HEK293 (cell line): ENCODE measurements around the gene WRAP73.

ENCODE experiments used
- KLF16 ChIP-seq: fragments of 450-650 bp; formaldehyde crosslinking; IDR thresholded peaks from 2 replicates; pipeline ENCODE4 v1.5.1; 2017; ENCODE audit warnings: missing biosample characterization, missing genetic modification characterization
- ZNF175 ChIP-seq: fragments of 450-650 bp; formaldehyde crosslinking; IDR thresholded peaks from 2 replicates; pipeline ENCODE4 v1.5.1; 2016; ENCODE audit warnings: missing biosample characterization, missing genetic modification characterization
- ZNF223 ChIP-seq: fragments of 450-650 bp; formaldehyde crosslinking; IDR thresholded peaks from 2 replicates; pipeline ENCODE4 v1.5.1; 2016; ENCODE audit warnings: missing biosample characterization, missing genetic modification characterization
- ZNF596 ChIP-seq: fragments of 450-650 bp; IDR thresholded peaks from 2 replicates; pipeline ENCODE4 v1.5.0; 2018; ENCODE audit warnings: missing biosample characterization, mild to moderate bottlenecking, missing genetic modification characterization, moderate library complexity
- ZNF792 ChIP-seq: fragments of 450-650 bp; formaldehyde crosslinking; IDR thresholded peaks from 2 replicates; pipeline ENCODE4 v1.5.1; 2016; ENCODE audit warnings: missing biosample characterization, missing genetic modification characterization
- TF ChIP-seq, protein P1 (sequence below): fragments of 450-650 bp; formaldehyde crosslinking; IDR thresholded peaks from 2 replicates; pipeline ENCODE4 v1.5.1; 2016; ENCODE audit warnings: missing biosample characterization, missing genetic modification characterization

DNA sequence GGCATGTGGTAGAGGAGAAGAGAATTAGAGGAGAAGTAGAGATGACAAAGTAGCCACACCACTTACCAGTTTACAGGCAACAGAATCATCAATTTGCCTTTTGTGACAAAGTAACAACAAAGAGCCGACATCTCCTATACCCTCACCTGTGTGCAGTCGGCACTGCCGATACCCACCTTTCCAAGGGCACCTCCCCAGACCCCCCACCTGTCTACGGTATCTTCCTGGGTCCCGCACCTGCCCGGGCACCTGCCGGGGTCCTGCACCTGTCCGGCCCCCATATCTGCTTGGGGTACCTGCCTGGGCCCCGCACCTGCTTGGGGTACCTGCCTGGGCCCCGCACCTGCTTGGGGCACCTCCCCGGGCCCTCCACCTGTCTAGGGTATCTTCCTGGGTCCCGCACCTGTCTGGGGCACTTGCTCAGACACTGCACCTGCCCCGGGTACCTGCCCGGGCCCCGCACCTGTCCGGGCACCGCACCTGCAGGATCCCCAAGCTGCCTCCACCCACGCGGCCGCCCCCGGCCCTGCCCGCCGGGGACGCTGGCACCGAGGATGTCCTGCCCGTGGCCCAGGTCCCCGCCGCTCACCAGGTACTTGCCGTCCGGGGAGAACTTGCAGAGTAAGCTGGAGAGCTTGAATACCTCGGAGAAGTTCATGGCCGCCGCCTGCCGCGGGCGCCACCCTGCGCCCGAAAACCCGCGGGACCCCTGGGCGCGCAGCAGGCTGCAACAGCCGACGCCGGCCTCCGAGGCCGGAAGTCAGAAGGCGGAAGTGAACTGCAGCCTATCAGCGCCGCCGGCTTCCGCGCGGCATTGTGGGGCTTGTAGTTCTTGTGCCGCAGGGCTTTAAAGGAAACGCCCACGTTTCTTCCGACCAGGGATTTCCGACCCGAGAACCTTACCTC, at the start of gene WRAP73:
- TF ChIP-seq ZNF175 (tag by site-specific recombination) (no peak), ZNF223 (tag by site-specific recombination) (no peak), ZNF792 (tag by site-specific recombination) (no peak), ZNF596 (tag by site-specific recombination) (no peak), KLF16 (tag by site-specific recombination) (no peak)
- TF ChIP-seq, protein P1, sequence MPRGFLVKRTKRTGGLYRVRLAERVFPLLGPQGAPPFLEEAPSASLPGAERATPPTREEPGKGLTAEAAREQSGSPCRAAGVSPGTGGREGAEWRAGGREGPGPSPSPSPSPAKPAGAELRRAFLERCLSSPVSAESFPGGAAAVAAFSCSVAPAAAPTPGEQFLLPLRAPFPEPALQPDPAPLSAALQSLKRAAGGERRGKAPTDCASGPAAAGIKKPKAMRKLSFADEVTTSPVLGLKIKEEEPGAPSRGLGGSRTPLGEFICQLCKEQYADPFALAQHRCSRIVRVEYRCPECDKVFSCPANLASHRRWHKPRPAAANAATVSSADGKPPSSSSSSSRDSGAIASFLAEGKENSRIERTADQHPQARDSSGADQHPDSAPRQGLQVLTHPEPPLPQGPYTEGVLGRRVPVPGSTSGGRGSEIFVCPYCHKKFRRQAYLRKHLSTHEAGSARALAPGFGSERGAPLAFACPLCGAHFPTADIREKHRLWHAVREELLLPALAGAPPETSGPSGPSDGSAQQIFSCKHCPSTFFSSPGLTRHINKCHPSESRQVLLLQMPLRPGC (tag by site-specific recombination) = no peak
